Posterior cingulate gyrus (tissue), 11 donors: ENCODE results near the gene ERF.

Experiments used
- DNase-seq, 10 donors: peaks; one replicate each; pipeline versions ENCODE4 v3.0.0 to v3.0.0-alpha.2; 2020 to 2021; ENCODE audit warnings: mixed read lengths in 3 of 10
- intact Hi-C: fragments of 100-400 bp; cut with DNase I; formaldehyde crosslinking; loops from one replicate; pipeline ENCODE4 v1.15.1; 2023

The ERF gene

DNA sequence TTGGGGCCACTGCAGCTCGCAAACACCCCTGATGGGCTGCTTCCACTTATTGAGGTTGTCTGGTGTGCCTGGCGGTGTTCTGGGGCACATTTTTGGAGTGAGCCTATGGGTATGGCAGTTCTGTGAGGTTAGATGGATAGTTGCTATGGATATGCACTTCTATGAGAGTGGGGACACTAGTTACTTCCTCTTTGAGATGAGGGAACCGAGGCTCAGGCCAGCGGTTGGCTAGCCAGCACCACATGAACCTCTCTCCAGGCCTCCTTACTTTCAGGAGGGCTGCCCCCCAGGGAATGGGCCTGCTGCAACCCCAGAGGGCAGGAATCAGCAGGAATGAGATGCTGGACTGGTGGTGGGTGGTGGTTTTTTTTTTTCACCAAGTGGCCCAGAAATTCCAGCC lies 33.5 kb upstream of the ERF start:
- intact Hi-C loops, result no loop called here
- DNase-seq, result peak in 1 of 10 donors; percentile 39

DNA sequence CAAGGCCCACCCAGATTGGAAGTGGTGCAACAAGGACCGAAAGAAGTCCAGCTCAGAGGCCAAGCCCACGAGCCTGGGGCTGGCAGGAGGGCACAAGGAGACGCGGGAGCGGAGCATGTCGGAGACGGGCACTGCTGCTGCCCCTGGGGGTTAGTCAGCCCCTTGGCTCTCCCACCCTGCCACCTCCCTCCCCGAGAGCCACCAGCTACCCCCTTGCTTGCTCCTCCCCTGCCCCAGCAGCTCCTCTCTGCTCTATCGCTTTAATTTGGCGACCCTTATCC lies 32.8 kb upstream of the ERF start:
- DNase-seq, result peak in 2 of 10 donors; percentile 55 to 58
- intact Hi-C loops, result no loop called here

DNA sequence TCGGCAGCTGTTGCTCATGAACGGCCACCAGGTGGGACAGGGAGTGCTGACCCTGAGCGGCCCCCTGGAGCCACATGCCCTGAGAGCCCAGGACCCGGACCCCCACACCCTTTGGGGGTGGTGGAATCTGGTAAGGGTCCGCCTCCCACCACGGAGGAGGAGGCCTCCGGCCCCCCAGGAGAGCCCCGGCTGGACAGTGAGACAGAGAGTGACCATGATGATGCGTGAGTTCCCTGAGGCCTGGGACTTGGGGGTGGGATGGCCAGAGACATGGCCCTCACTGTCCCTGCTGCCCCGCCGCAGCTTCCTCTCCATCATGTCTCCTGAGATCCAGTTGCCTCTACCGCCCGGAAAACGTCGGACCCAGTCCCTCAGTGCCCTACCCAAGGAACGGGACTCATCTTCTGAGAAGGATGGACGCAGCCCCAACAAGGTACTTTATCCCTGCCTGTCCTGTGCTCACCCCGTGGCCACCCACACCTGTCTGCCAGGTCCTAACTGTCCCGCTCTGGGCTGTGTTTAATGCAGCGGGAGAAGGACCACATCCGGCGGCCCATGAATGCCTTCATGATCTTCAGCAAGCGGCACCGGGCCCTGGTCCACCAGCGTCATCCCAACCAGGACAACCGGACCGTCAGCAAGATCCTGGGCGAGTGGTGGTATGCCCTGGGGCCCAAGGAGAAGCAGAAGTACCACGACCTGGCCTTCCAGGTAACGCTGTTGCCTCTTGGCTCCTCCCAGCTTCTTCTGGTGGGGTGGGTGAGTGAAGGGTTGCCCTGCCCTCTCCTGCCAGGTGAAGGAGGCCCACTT lies 32.3 kb upstream of the ERF start:
- DNase-seq, result peak in 2 of 10 donors; percentile 66 to 76

DNA sequence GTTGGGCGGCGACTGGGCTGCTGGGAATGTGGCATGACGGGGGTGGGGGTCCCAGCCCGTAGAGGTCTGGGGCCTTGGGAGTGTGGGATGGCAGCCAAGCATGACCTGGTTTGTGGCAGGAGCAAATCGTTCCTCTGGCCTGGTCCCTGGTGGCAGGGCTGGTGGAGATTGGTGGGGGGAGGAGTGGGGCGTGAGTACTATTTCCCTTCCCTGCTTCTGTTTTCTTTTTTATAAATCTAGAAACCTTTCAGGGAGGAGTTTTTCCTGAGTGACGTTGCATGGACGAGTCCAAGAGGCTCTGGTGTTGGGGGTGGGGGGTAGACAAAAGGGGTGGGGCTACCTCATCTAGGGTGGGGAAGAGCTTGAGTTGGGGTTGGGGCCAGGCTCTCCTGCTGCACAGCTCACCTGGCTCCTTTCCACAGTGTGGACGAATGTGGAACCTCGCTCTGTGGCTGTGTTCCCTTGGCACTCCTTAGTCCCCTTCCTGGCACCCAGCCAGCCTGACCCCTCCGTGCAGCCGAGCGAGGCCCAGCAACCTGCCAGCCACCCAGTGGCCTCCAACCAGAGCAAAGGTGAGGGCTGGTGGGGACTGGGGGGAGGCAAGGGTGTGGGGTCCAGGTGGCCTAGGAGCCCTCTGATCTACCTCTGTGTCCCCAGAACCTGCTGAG lies 31.6 kb upstream of the ERF start:
- peak in 2 of 10 donors; percentile 64 to 80 for DNase-seq
- intact Hi-C loops, result no loop called here

More for the DNA sequence above, 32.3 kb upstream of the ERF start:
- intact Hi-C loops, result no loop called here

DNA sequence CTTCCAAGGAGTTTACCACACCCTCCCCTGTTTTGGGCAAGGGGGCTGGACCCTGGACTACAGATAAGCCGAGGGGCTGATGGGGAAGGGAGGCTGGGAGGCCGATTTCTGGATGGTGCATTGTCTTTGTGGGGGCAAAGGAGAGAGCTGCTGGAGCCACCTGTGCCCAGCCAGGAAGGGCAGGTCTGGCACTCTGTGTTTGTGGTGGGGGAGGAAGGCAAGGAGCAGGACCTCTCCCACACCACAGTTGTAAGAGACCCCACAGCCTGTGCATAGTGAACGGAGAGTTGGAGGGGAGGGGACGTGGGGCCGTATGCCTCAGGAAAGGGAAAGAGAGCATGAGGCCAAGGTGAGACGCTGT lies 31.0 kb upstream of the ERF start:
- DNase-seq, result peak in 1 of 10 donors; percentile 50
- intact Hi-C loops, result loop anchor here (2.0 kb wide), 1 partner anchor 39 kb away; the partner anchor contains the start of gene MEGF8

DNA sequence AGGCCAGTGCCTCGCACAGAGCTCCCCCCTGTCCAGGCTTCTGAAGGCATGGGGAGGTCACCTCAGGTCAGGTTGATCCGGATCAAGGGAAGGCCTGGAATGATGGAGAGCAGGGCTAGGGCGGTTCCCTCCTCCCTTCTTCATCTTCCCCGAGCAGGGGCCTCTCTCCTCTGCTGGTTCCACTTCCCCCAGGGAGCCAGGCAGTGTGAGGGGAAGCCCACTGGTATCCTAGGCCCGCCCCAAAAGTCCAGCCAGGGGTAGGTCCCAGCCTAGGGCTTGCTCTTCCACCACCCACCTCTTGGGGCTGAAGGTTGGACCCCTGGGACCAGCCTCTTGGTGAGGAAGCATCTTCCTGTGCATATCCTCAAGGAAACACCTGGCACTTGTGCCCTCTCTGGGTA lies 30.6 kb upstream of the ERF start:
- no peak for DNase-seq
- intact Hi-C loops, result loop anchor here (2.0 kb wide), 1 partner anchor 39 kb away; the partner anchor contains the start of gene MEGF8

DNA sequence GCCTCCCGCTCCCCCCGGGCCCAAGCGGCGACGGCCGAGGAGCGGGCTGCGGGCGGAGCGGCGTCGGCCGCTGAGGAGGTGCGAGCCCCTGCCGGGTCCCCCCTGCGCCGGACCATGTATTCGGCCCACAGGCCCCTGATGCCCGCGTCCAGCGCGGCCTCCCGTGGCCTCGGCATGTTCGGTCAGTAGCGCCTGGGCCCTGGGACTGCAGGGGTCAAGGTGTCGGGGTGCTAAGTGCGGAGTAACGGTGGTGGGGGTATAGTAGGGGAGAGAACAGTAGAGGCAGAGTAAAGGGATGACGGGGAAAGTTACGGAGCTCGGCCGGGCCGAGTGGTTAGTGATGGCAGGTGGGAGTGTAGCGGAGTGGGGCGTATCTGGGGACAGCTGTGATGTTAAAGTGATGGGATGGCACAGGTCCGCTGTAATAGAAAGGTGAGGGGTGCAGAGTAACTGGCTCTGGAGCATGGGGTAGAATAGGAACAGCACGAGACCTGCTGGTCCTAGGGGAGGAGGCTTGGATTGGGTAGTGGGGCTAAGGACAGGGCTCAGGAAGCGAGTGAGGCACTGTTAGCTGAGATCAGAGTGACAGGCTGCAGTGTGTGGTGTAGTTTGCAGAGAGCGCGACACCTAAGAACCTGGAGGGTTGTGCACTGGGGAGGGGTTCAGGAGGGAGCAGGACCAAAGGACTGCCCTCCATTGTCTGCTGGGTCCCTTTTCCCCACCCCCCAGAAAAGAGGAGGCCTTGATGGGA lies 29.8 kb upstream of the ERF start:
- DNase-seq, result peak in 1 of 10 donors; percentile 84

DNA sequence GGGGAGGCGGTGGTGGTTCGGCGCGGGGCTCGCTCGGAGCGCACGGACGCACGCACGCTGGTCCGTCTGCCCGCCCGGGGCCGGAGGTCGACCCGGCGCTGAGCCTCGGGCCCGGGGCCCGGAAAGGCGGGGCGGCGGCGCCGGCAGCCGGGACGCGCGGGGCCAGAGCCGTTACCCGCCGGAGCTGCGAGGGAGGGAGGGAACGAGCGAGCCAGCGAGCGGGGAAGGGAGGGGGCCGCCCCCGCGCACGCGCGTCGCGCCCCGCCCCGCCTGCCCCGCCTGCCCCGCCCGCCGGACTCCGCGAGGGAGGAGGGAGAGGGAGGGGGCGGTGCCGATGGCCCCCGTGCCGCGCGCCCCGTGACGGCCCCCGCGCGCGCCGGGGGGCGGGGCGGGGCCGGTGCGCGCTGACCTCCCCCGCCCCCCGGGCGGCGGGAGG lies 29.2 kb upstream of the ERF start:
- peak in 9 of 10 donors; percentile 59 to 97 (median 68) for DNase-seq
- intact Hi-C loops, result loop anchor here (2.0 kb wide), 1 partner anchor 41 kb away; the partner anchor contains the start of gene MEGF8

More for the DNA sequence above, 29.8 kb upstream of the ERF start:
- intact Hi-C loops, result loop anchor here (2.0 kb wide), 1 partner anchor 40 kb away; the partner anchor contains the start of gene MEGF8

DNA sequence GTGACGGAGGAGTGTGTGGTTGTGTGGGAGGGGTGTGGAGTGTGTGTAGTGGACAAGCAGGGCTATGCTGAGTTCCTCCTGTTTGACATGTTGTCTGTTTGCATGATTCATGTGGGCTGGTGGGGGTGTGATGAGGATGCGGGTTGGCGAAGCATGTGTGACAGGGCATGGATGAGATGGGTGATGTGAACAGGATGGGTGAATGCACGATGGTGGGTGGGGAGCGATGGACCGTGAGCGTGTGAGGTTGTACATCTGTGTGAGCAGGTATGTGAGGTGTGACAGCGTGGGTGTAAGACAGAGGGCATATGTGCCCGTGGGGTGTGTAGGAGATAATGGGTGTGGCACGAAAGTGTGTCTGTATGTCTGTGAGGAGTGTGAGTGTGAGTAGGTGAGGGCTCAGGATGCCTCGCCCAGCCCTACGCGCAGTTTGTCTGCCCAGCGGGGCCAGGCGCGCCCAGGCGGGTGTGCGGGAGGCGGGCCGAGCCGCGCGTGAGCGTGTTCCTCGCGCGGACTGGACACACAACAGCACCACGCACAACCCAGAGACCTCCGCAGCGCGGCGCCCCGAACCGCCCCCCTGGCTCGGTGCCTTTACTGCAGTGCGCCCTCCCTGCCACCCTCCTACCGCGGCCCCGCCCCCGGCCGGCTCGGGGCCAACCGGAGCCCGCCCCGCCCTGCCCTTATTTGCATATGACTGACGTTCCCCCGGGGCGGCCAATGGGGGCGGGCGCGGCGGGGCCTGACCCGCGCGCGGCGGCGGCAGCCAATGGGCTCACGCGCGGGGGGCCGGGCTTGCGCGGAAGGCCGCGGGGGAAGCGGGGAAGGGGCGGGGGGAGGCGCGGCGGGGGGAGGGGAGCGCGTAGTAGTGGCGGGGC lies 28.5 kb upstream of the ERF start:
- intact Hi-C loops, result loop anchor here (2.0 kb wide), 1 partner anchor 41 kb away; the partner anchor contains the start of gene MEGF8
- DNase-seq, result peak; percentile 87 to 99 (median 96)

DNA sequence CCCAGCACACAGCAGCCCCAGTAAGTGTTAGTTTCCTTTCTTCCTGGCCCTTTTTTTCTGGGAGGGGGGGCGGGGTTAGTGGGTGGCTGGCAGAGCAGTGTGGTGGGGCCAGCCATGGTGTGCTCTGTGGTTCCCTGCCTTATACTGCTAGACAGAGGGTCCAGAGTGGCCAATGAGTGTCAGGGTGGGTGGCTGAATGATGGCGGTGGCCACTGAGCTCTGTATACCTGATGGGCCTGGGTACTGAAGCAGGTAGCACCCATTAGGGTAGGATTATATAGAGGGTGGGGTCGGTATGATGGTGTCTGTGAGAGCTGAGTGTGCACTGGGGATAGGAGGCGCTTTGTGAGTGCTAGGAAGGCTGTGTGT lies 27.9 kb upstream of the ERF start:
- intact Hi-C loops, result no loop called here
- DNase-seq, result peak in 1 of 10 donors; percentile 88

DNA sequence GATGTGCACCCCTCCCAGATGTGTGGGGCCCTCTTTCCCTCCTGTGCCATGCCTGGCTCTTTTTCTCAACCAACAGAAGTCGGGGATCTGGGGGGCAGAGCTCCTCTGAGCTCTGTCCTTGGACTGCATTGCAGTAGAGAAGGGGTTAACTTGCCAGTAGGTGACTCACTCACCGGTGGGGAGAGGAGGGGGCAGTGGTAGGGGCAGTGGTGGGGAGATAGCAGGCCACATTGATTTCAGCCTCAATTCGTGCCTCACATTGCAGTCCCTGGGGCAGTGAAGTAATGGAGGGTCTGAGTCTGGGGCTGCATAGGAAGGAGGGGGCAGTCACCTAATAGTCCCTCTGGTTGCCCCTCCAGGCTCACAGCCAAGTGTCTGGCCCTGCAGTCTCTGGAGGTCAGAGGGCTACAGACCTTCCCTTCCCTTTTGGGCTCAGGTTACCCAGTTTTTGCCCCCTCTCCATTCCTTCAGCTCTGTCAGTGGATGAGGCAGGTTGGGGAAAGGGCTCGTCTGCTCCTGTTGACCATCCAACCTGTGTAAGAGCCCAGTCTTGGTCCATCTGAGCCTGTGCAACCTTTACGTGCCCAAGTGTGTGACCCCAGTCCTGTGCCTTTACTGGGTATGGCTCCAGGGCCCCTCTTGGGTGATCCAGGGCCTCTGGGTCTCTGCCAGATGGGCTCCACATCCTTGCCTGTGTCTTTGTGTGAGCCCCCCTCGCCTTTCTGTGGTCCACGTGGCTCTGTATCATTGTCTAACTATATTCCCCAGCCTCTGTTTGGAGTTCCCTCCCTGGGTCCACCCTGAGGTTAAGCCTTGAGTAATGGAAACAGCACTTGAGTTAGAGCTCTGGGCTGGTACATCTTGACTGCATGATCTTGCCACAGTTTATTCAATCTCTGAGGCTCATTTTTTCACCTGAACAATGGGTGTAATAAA lies 27.2 kb upstream of the ERF start:
- intact Hi-C loops, result loop anchor here (2.0 kb wide), 1 partner anchor 27 kb away; the partner anchor contains the start of gene ERF
- DNase-seq, result no peak

DNA sequence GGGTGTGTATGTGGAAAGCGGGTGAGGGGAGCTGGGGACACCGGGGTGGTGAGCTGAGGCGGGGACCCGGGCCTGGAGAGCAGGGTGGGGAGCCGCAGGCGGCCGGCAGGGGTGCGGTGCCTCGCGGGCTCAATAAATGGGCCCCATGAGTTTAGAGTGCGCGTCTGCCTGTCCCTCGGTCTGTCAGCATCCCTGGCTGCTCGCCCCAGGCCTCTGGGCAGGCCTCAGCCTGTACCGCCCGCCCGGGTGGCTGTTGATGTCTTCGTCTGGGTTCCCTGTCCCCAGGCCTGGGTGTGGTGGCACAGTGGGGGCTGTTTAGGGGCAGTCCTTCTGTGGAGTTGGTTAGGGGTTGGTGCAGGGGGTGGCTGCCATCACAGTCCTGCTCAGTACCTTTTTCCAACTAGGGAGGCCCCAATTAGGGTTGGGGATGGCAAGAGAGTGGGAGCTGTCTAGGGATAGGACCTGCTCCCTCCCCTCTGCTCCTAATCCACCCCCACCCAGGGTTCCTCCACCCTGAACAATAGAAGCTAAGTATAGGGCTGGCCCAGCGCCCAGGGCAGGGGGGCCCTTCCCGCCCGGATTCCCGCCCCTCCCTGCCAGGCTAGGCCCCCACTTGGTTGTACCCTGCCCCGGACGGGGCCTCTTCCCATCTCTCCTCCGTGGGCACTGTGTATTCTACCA lies 26.4 kb upstream of the ERF start:
- DNase-seq, result peak in 8 of 10 donors; percentile 51 to 96 (median 76)
- intact Hi-C loops, result loop anchor here (2.0 kb wide), 1 partner anchor 26 kb away; the partner anchor contains the start of gene ERF

DNA sequence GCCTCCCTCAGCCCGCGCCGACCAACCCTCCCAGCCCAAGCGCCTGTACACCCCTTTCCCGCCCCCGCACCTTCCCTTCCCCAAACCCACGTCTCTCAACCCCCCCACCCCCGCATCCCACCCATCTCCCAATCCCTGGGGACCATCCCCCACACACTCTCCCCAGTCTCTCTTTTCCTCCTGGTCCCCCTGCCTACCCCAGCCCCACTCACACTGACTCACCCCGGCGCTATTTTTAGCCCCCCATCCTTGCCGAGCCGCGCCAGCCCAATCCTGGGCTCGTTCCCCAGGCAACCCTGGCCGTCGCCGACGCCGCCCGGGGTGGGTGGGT lies 25.9 kb upstream of the ERF start:
- intact Hi-C loops, result loop anchor here (2.0 kb wide), 1 partner anchor 26 kb away; the partner anchor contains the start of gene ERF
- peak in 7 of 10 donors; percentile 52 to 88 (median 60) for DNase-seq

DNA sequence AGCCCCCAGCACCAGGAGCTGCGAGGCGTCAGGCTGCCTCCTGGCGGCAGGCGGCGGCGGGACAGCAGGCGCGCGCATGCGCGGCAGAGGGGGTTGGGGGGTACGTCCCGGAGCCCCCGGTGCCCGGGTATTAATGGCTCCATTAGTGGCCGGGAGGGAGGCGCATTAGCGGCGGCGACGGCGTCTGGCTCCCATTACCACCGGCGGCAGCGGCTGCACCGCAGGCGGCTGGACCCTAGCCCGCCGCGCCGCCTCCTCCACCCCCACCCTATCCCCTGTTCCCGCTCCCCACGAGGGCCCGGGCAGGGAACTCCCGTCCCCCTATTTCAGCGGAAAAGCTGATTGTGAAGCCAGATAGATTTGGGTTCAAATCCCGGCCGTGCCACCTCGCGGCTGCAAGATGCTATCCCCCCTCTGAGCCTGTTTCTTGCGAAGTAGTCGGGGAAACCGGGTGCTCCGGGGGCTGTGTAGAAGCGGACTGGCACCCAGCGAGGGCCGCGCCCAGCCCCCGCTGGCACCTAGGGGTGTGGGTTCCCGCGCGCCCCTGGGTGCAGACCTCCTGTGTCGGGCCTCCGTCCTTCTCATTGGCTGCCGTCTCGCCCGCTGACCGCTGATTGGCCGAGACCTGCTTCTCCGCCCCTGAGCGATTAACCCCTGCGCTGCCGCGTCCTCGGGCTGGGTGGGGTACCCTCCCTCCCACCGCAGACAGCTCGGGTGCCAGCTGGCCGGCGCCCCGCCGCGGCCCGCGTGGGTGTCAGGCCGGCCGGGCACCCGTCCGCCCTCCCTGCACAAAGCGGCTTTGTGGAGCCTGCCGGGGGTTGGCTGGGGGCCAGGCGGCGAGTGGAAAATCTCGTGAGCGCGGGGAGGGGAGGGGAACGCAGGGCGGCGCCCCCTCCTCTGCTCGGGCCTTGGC lies 25.2 kb upstream of the ERF start:
- intact Hi-C loops, result loop anchor here (1.0 to 2.0 kb wide), 2 partner anchors 25 to 34 kb away; partner anchors contain the start of gene ERF
- DNase-seq, result peak; percentile 95 to 100 (median 98)

DNA sequence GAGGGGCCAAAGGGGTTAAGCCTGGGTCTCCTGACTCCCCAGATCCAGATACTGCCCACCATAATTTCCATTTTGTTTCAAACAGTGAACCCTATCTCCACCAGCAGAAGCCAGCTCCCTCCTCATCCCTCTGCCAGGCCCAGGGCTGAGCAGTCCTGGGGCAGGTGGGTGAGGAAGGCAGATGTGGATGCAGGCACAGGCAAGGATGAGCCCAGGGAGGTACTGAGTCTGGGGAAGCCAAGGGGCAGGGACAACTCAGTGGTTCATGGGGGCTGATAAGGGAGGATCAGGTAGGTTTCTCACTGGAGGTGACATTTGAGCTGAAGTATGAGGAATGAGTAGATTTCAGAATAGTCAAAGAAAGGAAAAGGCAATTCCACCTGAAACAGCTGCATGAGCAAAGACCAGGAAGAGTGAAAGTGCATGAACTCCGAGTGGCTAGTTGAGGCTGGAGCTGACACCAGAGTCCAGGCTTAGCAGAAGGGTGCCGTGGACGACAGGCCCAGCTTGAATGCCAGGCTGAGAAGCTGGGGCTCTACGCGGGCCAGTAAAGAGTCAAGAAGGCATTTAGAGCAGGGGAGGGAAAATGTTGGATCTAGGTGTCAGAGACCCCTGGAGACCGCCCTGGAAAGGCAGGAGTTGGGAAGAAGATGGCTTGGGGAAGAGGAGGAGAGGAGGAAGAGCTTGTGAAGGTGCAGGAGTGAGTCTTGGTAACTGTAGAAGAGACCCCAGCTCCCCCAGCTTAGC lies 24.4 kb upstream of the ERF start:
- no peak for DNase-seq
- intact Hi-C loops, result loop anchor here (1.0 kb wide), 1 partner anchor 33 kb away; no protein-coding TSS in a partner anchor
